Subcutaneous abdominal adipose tissue (tissue), 5 donors: ENCODE data around the gene PPP1R12A.
A peak's percentile ranks its signal among the peaks of the same experiment; 100 is the strongest.

ENCODE experiments used
- H3K27ac ChIP-seq: one replicate; pipeline ENCODE4 v1.7.0; 2013; ENCODE audit warnings: low read depth, mild to moderate bottlenecking, inconsistent platforms, low read length, moderate library complexity
- H3K27me3 ChIP-seq, 5 donors: one replicate each; pipeline ENCODE4 v1.7.0; 2013; ENCODE audit warnings: low read length in 5 of 5, inconsistent platforms in 1 of 5; ENCODE audit not compliant: control insufficient read depth in 5 of 5, insufficient read depth in 4 of 5
- H3K36me3 ChIP-seq, 5 donors: one replicate each; pipeline ENCODE4 v1.7.0; 2013; ENCODE audit warnings: low read length in 5 of 5; ENCODE audit not compliant: control insufficient read depth in 5 of 5, insufficient read depth in 5 of 5
- H3K4me1 ChIP-seq, 5 donors: one replicate each; pipeline ENCODE4 v1.7.0; 2013; ENCODE audit warnings: low read length in 5 of 5, mild to moderate bottlenecking in 3 of 5, moderate library complexity in 1 of 5; ENCODE audit not compliant: control insufficient read depth in 5 of 5, insufficient read depth in 5 of 5
- H3K4me3 ChIP-seq, 5 donors: one replicate each; pipeline ENCODE4 v1.7.0; 2013; ENCODE audit warnings: low read length in 5 of 5, low read depth in 1 of 5
- H3K9ac ChIP-seq, 5 donors: one replicate each; pipeline ENCODE4 v1.7.0; 2013; ENCODE audit warnings: low read length in 5 of 5, mild to moderate bottlenecking in 4 of 5, moderate library complexity in 3 of 5
- H3K9me3 ChIP-seq, 5 donors: one replicate each; pipeline ENCODE4 v1.7.0; 2013; ENCODE audit warnings: low read length in 5 of 5; ENCODE audit not compliant: control insufficient read depth in 5 of 5
- donor health status: healthy.
- donor health status: healthy.
- donor health status: healthy.
- donor health status: healthy.
- donor health status: healthy.

The PPP1R12A gene

DNA sequence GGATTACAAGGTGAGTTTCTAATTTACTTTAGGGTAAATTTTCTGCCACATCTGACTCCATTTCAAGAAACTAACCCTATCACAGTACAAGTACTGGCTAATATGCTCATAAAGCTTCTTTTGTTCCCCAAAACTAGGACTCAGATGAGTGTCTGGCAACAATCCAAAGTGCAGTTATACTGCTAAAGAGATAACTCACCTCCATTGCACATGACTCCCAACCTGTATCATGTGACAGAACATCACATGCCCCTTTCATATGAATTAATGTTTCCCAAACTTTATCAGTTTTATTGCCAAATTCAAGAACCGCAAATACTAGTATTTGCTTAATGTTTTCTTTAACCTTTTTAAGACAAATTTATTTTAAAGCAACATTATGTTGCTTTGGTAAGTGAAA, 3.9 kb upstream of the PPP1R12A start:
- no peak overlapping the region for H3K27ac ChIP-seq
- peaks cover 0 to 16% (median 13%) of the 10 kb centered on the region in 5 donors for H3K4me1 ChIP-seq
- H3K27me3 ChIP-seq = no peaks in the 10 kb centered on the region
- no peaks in the 10 kb centered on the region for H3K9me3 ChIP-seq
- H3K9ac ChIP-seq = no peak overlapping the region
- no peak overlapping the region for H3K4me3 ChIP-seq
- H3K36me3 ChIP-seq = no peaks in the 10 kb centered on the region

DNA sequence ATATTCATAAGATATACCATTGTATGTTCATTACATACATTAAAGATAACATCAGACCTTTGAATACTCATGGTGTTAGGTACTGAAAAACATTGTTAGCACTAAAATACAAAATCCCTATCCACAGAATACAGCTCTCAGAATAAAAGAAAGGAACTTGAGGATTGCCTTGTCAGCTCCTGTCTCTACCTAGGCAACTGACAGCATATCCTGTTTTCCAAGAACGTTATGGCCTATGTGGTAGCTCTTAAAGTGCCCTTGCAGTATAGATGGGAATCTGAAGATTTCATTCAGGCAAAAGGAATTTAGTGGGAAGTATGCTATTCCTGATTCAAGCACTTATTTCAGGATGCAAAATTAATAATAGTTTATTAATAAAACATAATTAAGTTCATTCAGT, 1.8 kb upstream of the PPP1R12A start:
- H3K9ac ChIP-seq = peak overlapping the region in 1 of 5 donors; percentile 7
- peak overlapping the region; percentile 94 for H3K27ac ChIP-seq
- H3K4me1 ChIP-seq = peaks cover 0 to 35% (median 30%) of the 10 kb centered on the region in 5 donors
- H3K27me3 ChIP-seq = no peaks in the 10 kb centered on the region
- no peak overlapping the region for H3K4me3 ChIP-seq
- no peaks in the 10 kb centered on the region for H3K36me3 ChIP-seq
- H3K9me3 ChIP-seq = no peaks in the 10 kb centered on the region

DNA sequence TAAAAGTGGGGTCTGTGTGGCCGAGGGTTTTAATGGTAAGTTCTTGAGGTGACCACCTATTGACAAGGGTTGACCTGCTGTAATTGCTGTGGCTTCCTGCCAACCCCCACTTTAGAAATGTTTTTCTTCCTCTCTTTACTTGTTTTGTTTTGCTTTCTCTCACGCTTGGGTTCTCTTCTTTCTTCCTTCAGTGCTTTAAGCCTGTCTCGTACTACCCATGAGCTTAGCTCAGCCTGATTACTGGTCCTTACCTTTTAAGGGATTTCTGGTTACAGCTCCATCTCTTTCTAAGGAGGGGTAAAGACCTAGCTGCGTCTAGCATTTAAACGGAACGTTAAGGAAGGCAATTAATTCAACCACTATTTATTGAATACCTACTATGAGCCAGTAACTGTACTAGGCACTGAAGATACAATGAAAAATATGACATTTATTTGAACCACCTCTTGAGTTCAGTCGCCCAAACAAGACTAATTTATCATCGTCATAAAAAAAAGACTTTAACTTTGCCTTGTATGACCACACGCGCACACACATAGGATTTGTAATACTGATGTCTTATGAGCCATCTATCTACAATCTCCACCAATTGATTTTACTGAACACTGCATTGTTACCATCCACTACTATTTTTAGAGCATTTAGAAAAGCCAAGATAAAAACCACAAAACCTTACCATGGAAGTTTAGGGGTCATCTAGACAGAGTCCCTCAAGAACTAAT, 888 bp upstream of the PPP1R12A start:
- Histone ChIP-seq H3K4me3 (peak overlapping the region; percentile 81 to 100 (median 97)), H3K27me3 (no peaks in the 10 kb centered on the region), H3K36me3 (no peaks in the 10 kb centered on the region), H3K9ac (peak overlapping the region; percentile 69 to 99 (median 95)), H3K9me3 (no peaks in the 10 kb centered on the region), H3K4me1 (peaks cover 0 to 43% (median 31%) of the 10 kb centered on the region in 5 donors), H3K27ac (peak overlapping the region; percentile 94)

DNA sequence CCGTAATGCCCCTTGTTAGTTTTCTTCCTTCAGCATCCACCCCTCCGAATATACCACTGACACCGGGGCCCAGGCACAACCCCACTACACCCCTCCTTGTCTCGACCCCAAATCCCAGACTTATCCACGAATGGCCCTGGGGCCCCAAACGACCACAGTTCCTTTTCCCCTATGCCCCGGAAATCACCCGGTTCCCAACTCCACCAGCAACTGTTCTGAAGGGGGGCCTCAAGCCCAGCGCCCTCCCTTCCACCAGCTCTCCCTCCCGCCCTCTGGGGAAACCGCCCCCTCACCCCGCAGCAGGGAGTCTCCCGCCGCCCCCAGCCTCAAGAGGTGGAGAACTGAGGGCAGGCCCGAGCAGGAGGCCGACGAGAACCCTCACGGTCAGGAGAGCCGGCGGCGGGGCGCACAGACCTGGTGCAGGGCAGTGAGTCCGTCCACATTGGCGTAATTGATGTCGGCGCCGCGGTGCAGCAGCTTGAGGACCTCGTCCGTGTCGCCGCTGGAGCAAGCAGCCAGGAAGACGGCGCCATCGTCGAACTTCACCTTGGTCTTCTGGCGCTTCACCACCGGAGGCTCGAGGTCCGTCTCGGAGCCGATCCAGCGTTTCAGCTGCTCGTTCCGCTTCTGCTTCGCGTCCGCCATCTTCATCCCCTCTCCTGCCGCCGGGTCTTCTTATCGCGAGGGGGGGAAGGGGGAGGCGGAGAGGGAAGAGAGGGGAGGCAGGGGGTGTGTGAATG, 446 bp downstream of the PPP1R12A start:
- no peaks in the 10 kb centered on the region for H3K27me3 ChIP-seq
- no peaks in the 10 kb centered on the region for H3K36me3 ChIP-seq
- H3K27ac ChIP-seq = peak overlapping the region; percentile 94
- H3K4me3 ChIP-seq = peak overlapping the region; percentile 81 to 100 (median 98)
- no peaks in the 10 kb centered on the region for H3K9me3 ChIP-seq
- H3K4me1 ChIP-seq = peaks cover 0 to 45% (median 31%) of the 10 kb centered on the region in 5 donors
- peak overlapping the region; percentile 81 to 99 (median 95) for H3K9ac ChIP-seq

DNA sequence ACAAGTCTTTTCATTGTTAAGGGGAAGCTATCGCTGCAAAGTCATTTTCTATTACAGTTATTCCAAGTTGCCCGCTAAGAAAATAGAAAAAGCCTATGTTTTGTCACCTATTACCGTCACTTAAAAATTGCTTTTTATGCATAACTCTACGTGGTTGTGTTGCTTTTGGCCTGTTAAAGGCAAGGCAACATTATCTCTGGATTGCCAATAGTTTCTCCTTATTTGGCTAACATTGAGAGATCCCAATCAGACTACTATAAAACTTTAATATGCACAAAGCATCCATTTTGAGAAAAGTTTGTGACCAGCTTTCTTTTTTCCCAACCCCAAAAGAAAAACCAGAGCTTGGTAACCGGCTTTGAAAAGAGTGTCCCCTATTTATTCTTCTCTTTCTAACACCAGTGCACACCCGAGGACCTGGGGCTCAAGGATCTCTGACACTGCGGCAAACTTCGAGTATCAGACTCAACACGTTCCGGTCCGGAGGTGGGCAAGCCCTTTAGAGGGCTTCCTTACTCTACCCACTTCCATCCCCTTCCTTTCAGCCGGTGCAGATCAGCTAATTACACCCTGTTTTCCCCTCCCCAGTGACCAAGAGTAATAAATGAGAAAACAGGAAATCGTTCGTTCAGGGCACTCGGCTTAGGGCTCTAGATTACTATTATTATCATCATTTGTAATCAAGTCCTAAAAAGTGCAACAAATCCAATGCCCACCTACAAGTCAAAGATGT, 1.2 kb downstream of the PPP1R12A start:
- Histone ChIP-seq H3K27me3 (no peaks in the 10 kb centered on the region), H3K4me1 (peaks cover 0 to 45% (median 31%) of the 10 kb centered on the region in 5 donors), H3K36me3 (no peaks in the 10 kb centered on the region), H3K9ac (peak overlapping the region; percentile 81 to 99 (median 95)), H3K27ac (peak overlapping the region; percentile 94), H3K4me3 (peak overlapping the region; percentile 81 to 100 (median 98)), H3K9me3 (no peaks in the 10 kb centered on the region)

DNA sequence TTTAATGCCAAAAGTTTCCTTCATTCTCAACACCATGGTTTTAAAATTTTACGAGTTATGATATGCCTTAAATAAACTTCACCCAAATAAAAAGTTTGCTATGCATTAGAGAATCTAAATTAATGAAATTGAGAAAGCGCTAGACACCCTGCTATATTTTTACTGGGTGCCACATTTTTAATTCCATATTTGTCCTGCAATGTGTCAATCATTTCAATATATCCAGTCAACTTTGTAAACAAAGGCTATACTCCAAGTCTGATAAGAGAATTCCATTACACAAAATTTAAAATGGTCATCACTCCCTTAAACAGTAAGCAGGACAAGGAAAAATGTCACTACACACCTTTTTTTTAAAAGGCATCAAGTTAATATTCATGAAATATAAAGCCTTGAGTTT, 1.9 kb downstream of the PPP1R12A start:
- Histone ChIP-seq H3K4me1 (peaks cover 0 to 49% (median 34%) of the 10 kb centered on the region in 5 donors), H3K36me3 (no peaks in the 10 kb centered on the region), H3K9me3 (no peaks in the 10 kb centered on the region), H3K4me3 (peak overlapping the region; percentile 81 to 100 (median 98)), H3K27me3 (no peaks in the 10 kb centered on the region), H3K27ac (peak overlapping the region; percentile 94), H3K9ac (peak overlapping the region in 4 of 5 donors; percentile 93 to 99 (median 97))

DNA sequence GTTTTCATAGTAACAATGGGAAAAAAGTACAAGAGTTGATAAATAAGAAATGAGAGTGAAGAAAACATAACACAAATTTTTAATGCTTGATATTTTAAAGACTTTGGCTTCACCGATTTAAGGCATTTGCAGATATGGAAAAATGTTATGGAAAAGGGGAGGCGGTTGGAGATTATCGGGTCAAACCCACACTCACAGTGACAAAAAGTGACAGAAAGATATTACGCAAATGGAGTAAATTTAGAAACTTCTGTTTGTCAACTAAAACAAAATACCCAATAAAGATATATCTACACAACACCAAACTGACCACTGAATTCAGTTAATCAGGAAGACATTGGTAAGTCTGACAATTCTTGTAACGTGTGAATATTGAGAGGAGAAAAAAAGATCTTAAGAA, 2.5 kb downstream of the PPP1R12A start:
- Histone ChIP-seq H3K4me1 (peaks cover 0 to 50% (median 35%) of the 10 kb centered on the region in 5 donors), H3K9ac (peak overlapping the region in 2 of 5 donors; percentile 11 to 52), H3K27me3 (no peaks in the 10 kb centered on the region), H3K36me3 (no peaks in the 10 kb centered on the region), H3K4me3 (peak overlapping the region in 3 of 5 donors; percentile 81 to 100 (median 97)), H3K27ac (peak overlapping the region; percentile 94), H3K9me3 (no peaks in the 10 kb centered on the region)

DNA sequence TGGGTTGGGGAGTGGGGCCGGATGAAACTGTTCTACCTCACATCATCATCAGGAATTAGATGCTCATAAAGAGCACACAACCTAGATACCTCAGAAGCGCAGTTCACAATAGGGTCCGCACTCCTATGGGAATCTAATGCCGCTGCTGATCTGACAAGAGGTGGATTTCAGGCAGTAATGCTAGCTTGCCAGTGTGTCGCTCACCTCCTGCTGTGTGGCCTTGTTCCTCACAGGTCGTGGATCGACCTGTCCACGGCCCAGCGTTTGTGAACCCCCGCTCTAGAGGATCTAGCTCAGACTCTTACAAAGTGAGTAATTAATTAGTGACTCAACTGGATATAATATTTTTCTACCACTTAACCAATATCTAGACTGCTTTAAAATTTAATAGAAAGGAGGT, 5.8 kb downstream of the PPP1R12A start:
- peaks cover 0 to 41% (median 23%) of the 10 kb centered on the region in 5 donors for H3K4me1 ChIP-seq
- H3K9ac ChIP-seq = no peak overlapping the region
- H3K27me3 ChIP-seq = no peaks in the 10 kb centered on the region
- H3K4me3 ChIP-seq = no peak overlapping the region
- H3K9me3 ChIP-seq = no peaks in the 10 kb centered on the region
- no peak overlapping the region for H3K27ac ChIP-seq
- no peaks in the 10 kb centered on the region for H3K36me3 ChIP-seq

DNA sequence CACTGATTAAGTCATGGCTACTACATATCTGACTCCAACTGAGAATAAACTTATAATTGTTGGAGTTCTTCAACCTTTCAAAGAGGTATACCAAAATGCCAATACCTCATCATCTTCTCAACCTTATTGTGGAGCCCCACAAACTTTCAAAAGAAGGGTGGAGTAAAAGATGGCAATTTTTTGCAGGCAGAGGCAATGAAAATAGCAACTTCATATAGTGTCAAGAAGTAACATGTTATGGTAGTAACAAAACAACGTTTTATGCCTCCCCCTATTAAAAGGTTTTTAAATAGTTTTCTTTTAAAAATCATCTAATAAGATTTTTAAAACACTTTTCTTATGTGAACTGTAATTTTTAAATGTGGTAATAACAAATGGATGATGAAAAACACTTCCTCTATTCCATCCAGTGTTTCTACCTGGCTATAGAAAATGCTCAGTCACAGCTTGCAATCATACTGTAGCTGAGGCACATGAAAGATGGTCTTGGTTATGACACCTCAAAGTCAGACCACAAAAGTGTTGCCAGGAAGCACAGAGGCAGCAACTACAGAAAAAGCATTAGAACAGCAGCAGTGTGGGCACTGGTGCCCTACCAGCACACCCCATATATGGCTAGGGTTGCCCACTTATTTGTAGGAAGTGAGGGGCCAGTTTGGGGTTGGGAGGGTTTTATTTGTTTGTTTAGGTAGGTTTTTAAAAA, 7.0 kb downstream of the PPP1R12A start:
- Histone ChIP-seq H3K9me3 (no peaks in the 10 kb centered on the region), H3K27me3 (no peaks in the 10 kb centered on the region), H3K27ac (no peak overlapping the region), H3K4me1 (peaks cover 0 to 31% (median 15%) of the 10 kb centered on the region in 5 donors), H3K9ac (no peak overlapping the region), H3K36me3 (no peaks in the 10 kb centered on the region), H3K4me3 (no peak overlapping the region)
